ENCODE data around the gene SYNE2.

SYNE2 gene

DNA sequence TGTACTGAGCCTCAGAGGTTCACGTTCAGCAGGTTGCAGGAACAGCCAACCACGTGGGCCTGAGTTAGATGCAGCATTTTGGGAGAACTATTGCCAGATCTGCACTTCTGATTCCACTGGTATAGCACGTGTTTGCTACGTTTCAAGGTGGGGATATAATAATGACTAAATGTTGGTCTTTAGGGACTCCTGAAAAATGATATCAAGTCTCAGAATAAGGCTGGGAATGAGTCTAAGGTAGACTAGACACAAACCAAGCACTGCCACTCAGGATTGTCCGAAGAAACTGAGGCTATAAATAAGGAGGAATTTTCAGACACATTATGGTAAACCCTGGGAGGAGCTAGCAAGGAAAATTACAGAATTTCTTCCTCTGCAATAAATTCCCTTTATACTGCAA lies 343.3 kb downstream of the SYNE2 start:
- TF ChIP-seq, protein P1, sequence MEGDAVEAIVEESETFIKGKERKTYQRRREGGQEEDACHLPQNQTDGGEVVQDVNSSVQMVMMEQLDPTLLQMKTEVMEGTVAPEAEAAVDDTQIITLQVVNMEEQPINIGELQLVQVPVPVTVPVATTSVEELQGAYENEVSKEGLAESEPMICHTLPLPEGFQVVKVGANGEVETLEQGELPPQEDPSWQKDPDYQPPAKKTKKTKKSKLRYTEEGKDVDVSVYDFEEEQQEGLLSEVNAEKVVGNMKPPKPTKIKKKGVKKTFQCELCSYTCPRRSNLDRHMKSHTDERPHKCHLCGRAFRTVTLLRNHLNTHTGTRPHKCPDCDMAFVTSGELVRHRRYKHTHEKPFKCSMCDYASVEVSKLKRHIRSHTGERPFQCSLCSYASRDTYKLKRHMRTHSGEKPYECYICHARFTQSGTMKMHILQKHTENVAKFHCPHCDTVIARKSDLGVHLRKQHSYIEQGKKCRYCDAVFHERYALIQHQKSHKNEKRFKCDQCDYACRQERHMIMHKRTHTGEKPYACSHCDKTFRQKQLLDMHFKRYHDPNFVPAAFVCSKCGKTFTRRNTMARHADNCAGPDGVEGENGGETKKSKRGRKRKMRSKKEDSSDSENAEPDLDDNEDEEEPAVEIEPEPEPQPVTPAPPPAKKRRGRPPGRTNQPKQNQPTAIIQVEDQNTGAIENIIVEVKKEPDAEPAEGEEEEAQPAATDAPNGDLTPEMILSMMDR (IDR thresholded peaks at IDR 0.05; ENCODE audit: low read depth, low read length), result no peak
- H3K4me3 ChIP-seq (ENCODE audit: low read depth, low read length), result no peak overlapping the region; the same call in 1 of the 2 replicates

DNA sequence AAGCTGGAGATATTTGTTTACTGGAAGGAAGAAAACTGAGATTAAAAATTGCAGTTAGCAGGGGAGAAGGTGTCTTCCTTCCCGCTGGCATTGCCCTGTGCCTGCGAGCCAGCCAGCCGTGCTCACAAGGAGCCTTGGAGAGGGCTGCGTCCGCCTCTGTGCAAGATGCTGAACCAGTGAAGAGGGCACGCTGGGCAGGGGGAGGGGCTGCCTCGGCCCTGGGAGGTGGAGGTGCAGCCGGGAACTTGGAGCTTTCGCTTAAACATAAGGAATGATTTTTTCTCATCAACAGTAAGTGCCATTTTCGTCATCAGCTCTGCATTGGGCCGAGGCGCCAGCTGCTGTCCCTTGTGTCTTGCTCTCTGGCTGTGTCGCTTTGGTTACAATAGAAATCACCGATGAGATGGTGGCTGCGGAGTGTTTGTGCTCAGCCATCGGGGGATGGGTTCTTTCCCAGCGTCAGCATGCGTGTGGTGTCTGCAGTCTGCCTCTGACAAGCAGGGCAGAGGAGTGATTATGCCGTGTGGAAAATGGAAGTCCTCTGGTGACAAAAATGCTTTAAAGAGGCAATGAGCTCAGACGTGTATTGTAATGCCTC lies 344.1 kb downstream of the SYNE2 start:
- TF ChIP-seq, protein P1 (IDR thresholded peaks at IDR 0.05; ENCODE audit: low read depth, low read length), result no peak
- H3K4me3 ChIP-seq (ENCODE audit: low read depth, low read length), result peak overlapping the region; percentile 68

DNA sequence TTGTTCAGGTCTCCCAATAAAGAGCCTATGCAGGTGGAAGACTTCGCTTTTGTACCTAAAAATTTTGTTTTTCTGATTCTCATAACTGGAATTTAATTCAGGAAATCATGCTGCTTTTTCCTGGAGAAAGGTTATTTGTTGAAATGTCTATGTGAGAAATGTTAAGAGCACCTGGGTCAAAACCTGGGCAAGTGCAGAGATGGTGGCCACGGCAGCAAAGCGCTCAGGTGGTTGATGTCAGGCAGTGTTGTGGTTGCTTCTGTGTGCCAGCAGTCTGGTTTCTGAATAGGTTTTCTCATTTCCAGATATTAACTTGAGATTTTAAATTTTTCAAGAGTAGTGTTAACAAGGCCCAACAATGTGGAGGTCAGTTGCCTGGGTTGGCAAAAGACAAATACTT lies 345.2 kb downstream of the SYNE2 start:
- TF ChIP-seq, protein P1 (IDR thresholded peaks at IDR 0.05; ENCODE audit: low read depth, low read length), result no peak
- H3K4me3 ChIP-seq (ENCODE audit: low read depth, low read length), result no peak overlapping the region; the same call in 1 of the 2 replicates

DNA sequence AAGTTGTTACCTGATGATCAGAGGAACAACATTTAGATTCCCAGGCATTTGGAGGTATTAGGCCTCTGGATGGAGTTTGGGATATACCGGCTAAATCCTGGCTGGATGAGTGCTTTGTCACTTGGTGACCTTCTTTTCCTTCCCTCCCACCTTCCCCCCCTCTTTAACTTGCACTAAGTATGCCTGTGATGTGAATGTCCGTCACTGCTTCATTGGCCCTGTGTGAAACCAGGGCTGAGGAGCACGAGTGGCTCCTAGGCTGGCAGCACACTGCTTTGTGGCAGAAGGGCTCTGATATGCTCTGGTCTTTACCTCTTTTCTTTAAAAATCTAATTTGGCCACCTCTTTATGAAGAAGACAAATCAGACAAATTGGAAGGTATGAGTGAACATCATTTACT lies 345.7 kb downstream of the SYNE2 start:
- TF ChIP-seq, protein P1 (IDR thresholded peaks at IDR 0.05; ENCODE audit: low read depth, low read length), result no peak
- H3K4me3 ChIP-seq (ENCODE audit: low read depth, low read length), result no peak overlapping the region

DNA sequence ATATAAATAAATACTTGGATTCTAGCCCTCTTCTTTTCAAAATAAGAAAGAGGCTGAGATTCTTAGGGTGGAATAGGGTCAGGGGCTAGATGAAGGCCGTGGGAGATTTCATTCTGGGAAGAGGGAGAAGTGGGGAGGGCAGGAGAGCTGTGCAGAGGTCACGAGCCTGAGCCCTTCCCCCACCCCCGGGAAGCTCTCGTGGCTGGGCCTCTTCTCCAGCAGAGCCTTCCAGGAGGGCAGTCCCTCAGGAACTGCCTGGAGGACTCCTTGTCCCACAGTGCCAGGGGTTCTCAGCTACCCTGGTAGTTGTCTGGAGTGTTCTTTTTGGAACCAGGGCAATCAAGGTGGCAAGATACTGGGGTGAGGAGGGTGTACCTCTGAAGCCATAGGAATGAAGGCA lies 347.4 kb downstream of the SYNE2 start:
- TF ChIP-seq, protein P1 (IDR thresholded peaks at IDR 0.05; ENCODE audit: low read depth, low read length), result no peak
- no peak overlapping the region for H3K4me3 ChIP-seq (ENCODE audit: low read depth, low read length)

DNA sequence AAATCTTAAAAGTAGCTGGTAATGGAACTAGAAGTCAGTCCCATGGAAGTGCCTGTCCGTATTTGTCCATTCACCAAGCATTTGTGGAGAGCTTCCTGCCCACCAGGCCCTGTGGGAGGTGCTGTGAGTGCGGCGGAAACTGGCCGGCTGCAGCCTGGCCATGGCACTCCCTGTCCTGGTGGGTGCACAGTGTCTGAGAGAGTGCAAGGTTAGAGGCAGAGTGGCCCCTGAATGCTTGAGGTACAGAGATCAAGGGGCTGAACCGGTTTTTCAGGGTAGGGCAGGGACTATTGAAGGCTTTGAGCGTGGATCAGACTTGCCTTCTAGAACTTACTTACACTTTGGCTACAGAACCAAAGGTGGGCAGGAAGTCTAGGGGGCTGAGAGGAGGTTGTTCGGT lies 348.5 kb downstream of the SYNE2 start:
- no peak overlapping the region for H3K4me3 ChIP-seq (ENCODE audit: low read depth, low read length)
- TF ChIP-seq, protein P1 (IDR thresholded peaks at IDR 0.05; ENCODE audit: low read depth, low read length), result no peak

DNA sequence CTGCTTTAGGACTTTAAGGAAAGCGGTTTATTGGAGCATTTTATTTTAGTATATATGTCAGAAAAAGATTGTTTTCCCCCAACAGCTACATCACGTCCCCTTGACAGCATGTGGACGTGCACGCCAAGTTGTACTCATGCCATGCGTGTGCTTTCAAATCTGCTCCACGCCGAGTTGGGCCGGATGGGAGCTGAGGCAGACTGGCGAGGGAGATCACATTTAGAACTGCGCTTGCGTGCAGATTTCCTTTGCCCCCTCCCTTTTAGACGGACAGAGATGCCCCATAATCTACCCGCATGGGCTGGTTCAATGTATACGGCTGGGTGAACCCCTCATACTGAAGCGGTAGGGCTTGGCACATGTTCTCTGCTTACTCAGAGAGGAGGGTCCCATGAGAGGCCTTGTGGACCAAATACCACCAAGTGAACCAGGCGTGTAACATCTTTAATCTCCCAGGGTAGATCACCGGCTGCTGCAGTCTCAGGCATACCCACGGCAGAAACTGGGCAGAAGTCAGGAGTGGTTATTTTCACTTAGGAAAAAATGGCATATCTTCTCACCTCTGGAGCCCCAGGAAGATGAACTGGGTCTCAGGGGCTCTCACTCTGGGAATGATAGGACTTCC lies 349.2 kb downstream of the SYNE2 start:
- TF ChIP-seq, protein P1 (IDR thresholded peaks at IDR 0.05; ENCODE audit: low read depth, low read length), result no peak
- no peak overlapping the region for H3K4me3 ChIP-seq (ENCODE audit: low read depth, low read length)

Data from WI38 (cell line).